HG03457 (cell line): Measurements from ENCODE around the gene AOPEP.
"Not testable (repeated sequence)": the region's sequence is repeated elsewhere in the genome, so short reads cannot be mapped to it uniquely, and the experiment has no call there.

Source experiments
- ATAC-seq: cut with Tn5 transposase; IDR thresholded peaks from one replicate; pipeline ENCODE4 v1.9.1; 2021; ENCODE audit warnings: moderate number of reproducible peaks; ENCODE audit not compliant: unreplicated experiment

The AOPEP gene

DNA sequence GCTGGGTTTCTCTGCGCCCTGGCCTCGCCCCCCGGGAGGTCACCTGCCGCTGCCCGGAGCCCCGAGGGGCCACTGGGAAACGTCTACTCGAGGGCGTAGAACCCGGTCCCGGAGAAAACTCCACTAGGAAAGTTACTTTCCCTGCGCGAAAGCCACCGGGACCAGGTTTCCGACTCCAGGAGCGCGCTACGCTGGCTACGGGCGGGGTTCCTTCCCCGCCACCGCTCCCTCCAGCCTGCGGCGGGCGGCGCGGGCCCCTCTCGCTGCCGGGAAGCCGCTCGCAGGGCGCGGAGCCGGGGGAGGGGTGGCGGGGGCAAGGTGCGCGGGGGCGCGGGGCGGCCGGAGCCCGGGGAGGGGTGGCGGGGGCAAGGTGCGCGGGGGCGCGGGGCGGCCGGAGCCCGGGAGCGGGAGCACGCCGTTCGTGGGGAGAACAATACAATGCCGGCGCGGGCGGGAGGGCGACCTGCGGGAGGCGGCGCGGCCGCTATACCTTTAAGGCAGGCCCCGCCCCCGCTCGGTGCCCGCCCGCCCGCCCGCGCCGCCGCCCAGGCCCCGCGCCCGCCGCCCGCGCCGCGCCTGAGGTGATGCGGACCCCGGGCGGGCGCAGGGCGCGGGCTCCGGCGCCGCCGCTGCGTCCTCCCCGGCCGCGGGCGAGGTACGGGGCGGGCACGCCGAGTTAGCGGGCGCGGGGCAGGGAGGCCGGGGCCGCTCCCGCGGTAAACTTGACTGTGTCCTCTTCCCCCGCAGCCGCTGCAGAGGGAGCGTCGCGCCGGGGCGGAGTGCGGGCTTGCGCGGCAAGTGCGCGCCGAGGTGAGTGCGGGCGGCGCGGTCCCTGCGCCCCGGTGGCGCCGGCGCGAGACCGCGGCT is 278.1 kb downstream of the AOPEP start:
- no peak for ATAC-seq

DNA sequence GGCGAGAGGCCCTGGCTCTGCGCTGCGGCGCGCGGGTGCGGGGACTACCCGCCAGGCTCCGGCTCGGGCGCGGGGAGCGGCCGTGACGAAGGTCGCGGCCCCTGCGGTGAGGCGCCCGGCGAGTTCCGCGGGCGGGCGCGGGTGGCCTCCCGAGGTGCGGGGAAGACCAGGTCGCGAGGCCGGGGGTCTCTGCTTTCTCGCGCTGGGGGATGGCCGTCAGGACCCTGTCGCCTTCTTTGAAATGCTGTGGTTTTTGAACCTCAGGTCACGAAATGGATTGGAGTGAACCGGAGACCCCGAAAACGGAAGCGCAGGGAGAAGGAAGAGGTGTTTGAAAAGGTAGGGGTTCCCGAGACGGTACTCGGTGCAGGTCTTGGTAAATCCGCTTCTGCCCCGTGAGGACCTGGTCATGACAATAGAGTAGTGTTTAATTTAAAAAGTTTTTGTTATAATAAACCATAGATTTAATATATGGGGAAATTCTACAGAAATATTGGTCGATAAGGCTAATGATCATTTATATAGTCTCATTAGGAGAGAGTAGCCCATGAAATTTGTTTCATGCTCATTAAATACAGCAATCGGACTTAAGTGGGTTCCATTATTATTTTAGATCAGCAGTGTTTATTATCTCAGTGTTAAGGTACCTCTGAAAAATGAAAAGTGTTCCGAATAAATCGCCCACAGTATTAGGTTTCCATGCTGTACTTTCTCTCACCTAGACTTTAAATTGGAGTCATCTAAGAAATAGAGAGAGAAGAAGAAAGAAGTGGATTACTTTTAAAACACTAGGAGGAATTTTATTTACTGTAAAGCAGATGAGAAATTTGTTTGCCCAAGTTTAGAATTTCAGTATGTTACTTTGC is 279.0 kb downstream of the AOPEP start:
- no peak for ATAC-seq

DNA sequence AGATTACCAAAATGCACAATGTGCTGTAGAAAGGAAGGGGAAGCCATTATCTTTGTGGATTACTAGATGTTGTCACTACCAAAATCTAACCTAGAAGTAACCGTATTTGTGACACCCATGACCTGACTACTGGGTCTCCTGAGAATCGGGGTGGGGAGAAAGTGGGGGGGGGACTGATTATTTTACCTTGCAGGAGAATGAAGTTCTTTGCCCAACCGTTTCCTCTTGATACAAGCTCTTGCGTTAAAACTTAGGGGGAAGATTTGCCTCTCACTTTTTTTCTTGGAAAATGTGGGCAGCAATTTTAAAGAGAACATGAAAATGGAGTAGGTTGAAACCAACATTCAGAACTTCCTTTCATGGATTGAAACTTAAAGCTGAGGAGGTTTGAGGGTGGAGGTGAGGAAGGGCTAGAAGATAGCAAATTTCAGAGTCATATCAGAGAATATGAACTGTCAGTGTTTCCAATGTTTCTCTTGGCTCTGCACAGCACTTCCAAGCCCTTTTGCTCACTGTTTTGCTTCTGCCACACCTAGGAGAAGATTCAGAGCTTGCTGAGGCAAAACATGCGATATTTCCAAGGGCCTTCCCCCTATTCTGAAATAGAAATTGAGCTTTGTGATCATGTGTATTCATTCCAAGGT is 280.8 kb downstream of the AOPEP start:
- no peak for ATAC-seq

DNA sequence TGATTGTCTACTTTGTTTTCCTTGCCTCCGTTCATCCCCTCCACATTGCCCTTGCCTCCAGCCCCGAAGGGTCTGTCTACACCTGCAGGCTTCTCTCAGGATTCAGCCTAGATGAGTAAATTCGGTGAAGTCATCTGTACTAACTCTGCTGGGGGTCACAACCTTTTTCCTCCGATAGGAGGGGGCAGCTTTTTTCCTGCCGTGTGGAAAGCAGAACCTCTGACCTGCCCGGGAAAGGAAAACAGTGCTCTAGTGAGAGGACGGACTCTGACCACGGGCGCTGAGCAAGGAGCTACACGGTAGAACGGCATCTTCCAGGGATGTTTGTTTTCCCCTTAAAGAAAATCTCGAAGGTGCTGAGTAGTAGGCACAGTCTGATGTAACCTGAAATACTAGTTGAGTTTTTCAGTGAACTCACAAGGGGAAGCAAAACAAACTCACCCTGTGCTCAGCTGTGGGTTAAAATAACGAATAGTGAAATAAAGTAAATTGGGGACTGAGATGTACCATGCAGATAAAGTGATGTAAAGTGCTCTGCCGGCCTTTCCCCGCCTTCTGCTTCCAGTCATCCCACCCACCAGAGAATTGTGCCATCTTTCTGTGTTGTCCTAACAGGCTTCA is 281.8 kb downstream of the AOPEP start:
- ATAC-seq, result no peak

DNA sequence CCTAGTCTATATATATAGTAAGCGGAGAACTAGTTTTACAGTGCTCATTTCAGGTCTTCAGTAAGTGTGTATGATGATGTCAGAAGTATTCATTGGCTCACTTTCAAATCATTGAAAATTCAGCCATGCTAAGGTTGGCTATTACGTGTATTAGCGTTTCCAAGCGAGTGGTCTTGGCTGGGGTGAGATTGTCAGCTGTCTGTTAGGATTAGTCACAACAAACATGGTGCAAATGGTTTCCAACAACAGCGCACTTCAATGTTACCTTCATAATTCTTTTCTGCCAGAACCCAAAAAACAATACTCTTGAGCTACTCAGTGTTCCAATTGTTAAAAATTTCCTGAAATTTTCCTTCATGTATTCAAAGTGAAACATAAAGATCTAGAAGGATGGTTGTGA is 283.0 kb downstream of the AOPEP start:
- no peak for ATAC-seq

DNA sequence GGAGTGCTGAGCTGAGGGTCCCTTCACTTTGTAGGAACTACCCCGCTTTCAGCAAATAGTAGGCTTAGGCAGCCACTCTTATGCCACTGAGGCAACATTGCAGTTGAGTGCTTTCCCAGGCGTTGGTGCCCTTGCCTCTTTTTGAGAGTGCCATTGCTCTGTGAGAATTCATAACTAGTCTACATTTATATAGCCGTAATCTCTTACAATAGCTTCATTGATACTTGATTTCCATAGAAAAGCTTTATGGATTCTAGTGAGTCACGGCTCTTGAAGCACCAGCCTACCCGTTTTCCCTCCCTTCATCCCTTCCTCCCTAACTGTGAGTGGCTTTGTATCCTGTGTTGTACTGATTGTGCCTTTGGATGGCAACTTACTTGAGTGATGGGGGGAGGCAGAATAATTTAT is 283.9 kb downstream of the AOPEP start:
- ATAC-seq, result no peak

DNA sequence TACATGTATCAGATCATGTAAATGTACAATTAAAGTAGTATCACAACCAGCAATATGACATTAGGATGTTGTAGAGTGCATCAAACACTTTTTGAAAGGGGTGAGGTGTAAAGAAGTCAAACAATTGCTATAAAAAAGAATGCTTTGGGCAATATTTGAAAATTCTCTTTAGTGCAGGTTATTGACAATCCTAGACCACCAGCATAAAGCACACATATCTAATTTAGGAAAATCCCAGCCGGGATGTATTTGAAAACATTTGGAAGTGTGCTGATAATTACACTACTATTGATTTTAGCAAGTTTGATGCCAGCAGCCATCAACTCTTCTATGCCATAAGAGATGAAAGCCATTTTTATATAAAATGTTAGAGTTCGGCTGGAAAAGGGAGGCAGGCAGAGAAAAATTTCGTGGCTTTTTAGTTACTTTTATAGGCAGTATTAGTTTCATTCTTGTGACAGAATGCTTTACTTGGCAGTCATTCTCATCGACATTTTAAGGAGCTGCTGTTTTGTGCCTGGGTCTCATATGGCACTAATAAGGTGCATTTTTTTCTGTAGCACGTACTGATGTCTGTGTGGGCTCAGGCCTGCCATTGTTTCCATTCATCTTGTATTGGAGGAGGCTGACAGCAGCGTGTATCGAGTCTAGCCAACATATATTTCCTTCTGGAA is 285.7 kb downstream of the AOPEP start:
- no peak for ATAC-seq

DNA sequence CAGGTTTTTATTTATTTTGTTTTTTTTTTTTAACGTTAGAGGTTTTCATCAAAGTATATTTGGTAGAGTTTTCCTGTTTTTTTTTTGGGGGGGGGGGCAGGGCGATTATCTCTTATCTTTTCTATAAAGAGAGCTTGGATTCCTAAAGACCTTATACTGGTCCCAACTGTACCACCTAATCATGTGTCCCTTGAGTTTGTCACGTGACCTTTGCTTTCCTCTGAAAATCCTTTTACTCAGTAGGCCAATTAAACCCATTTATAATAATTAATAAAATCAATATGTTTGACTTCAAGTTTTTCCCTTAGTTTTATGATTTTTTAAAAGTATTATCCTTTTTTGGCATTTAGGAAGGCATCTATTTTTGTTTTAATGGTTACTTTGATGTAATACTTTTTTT is 286.4 kb downstream of the AOPEP start:
- ATAC-seq, result no peak

DNA sequence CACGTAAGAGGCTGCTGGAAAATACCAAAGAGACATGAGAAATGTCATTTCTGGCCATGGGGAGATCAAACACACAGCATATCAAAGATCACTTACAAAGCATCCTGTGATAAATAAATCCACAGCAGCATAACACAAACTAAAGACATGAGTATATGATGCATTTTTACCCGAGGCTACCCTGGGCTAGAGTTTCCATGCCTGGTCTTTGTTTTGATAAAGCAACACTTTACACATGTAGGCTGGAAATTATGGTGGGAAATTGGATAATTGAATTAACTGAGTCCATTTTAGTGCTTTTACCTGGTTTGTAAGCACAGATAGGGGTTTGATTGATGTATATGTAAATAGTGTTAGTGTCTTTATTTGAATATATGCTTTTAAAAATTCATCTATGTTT is 288.4 kb downstream of the AOPEP start:
- ATAC-seq, result no peak

DNA sequence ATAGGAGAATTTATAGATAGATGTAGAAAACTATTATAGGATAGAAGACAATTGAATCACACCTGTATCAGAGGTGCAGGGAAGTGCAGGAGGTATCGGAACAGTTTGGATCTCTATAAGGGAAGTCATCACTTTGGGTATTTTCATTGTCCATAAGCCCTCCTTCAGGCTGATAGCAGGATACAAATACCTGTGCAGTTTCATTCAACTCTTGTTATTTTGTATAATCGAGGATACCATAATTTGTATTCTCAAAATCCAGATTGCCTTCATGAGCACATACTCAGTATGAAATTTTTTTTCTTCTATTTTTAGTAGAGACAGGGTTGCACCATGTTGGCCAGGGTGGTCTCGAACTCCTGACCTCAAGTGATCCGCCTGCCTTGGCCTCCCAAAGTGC is 289.1 kb downstream of the AOPEP start:
- no peak for ATAC-seq

DNA sequence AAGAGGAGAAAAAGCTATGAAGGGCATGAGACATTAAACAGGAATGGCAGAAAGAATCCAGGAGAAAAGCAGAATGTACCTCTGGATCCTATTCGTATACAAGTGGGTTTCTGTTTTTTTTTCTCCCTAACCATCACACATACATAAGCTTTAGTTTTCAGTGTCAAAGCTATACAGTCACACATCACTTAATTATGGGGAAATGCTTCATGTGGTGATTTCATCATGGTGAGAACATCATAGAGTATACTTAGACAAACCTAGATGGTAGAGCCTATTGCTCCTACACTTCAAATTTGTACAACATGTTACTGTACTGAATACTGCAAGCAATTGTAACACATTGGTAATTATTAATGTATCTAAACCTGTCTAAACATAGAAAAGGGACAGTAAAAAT is 290.6 kb downstream of the AOPEP start:
- no peak for ATAC-seq

DNA sequence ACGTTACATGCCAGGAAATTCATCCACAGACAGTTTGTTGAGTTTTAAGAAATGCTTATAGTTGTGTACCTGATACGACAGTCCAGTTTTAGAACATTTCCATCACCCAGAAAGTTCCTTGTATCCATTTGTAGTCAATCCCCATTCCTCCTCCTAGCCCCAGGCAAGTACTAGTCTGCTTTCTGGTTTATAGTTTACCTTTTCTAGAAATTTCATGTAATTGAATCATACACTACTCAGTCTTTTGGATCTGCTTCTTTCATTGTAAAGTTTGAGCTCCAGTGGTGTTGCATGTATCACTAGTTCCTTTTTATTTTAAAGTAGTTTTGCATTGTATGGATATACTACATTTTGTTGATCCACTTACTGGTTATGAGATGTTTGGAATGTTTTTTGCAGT is 291.2 kb downstream of the AOPEP start:
- no peak for ATAC-seq

DNA sequence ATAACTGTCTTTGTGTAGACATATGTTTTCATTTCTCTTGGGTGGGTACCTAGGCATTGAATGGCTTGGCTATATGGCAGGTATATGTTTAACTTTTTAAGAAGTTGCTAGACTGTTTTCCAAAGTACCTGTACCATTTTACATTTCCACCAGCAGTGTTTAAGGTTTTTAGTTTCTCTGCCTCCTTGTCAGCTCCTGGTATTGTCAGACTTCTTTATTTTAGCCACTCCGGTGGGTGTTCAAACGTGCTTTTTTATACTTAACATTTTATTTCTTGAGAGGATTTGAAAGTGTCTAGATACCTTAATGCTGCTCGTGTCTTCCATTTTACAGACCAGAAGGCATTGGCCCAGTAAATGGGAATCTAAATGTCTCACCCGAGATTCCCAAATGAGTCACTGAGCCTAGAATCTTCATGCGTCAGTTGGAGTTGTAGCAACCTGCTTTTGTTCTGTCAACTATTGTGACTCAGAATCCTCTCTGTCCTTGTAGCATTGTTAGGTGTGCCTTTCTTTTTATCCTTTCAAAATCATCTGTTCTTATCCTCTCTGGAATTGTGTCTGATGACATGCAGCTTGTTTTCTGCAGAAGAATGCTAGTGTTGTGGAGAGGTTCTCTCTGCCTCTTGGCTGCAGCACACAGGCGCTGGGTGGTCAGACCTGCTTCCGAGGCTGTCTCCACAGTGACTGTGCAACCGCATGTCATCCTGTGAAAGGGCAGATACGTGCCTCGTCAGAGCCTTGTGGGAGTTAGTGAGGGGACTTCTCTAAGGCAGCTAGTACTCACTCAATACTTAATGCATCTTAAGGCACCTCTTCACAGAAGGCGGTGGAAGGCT is 291.8 kb downstream of the AOPEP start:
- ATAC-seq, result no peak

DNA sequence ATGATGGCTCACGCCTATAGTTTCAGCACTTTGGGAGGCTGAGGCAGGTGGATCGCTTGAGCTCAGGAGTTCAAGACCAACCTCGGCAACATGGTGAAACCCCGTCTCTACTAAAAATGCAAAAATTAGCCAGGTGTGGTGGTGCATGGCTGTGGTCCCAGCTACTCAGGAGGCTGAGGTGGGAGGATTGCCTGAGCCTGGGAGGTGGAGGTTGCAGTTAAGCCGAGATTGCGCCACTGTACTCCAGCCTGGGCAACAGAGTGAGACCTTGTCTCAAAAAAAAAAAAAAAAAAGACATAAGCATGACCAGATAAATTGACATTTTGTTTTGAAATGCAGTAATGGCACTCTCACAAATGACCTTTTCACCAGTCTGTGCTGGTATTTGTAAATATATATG is 294.1 kb downstream of the AOPEP start:
- ATAC-seq, result not testable (repeated sequence)

DNA sequence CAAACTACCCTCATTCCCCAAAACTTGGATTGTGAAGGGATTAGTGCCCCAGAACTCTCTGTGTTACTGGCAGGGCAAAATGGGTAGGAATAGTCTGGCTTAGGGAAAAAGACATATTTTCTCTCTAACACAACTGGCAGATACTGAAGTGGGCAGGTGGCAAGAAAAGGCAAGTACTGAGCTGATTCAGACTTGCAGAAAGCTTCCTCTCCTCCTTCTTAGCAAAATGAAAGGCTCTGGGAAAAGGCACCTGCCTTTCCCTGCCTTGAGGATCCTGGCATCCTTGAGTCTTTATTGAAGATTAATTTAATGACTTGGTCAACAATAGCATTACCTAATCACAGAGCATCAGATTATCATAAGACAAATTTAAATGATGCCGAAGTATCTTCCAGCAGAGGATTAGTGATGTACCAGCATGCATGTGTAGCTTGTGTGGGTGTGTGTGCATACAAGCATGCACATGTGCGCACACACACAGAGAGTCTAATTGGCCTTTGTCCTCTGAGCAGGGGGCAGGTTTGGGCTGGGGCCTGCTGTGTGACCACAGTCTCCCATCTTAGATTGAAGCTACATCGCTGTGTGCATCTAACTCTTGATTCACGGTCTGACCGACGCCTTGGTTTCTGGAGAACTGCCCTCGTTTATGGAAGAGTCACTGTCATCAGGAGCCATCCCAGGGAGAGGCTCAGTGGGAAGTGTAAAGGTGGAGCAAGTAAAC is 294.8 kb downstream of the AOPEP start:
- ATAC-seq, result no peak

DNA sequence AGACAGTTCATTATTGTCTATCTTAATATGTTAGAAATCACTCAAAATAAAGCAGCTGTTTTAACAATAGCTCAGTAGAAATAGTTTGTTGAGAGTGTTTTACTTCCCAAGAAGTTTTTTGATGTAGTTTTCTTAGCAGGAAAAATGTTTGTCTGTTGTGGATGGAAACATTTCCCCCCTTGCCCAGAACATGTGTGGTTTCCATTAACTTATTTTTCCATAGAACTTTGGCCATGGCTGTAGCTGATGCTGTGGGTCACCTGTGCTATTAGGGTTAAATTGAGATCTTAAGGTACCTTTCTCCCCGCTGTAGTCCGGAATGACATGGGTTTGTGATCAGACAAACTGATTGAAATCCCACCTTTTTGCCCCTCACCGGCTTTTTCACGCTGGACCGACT is 296.2 kb downstream of the AOPEP start:
- ATAC-seq, result no peak

DNA sequence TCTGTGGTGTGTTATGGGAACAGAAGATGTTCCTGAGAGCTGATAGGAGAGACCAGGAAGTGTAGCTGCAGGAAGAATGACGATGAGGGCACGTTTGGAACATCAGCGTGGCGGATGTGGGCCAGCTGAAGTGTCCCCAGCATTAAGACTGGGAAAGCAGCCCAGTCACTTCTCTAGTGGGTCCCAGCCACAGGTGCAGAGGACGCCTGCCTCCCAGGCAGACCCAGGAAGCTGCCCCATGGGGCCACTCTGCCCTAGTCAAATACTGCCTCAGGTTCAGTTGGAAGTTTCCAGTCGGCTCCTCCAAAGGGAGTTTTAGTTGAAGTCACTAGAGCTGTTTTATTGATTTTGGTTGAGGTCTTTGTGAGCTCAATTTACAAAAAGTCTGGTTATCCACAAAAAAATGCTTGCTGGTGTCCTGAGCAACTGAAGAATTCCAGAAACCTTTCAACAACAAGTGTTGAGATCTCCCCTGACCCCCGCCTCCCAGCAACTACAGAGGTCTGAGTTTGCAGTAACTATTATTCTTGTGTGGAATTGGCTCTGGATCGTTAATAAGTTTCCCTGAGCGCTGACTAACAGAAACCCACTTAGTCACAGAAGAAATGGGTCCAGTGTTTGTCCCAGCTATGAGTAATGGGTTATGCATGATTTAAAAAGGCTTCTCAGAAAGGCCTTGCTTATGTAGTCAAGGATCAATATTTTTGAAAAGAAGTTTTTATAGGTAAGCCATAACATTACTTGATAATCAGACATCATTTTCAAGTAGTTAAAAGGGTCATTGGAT is 296.9 kb downstream of the AOPEP start:
- ATAC-seq, result no peak

DNA sequence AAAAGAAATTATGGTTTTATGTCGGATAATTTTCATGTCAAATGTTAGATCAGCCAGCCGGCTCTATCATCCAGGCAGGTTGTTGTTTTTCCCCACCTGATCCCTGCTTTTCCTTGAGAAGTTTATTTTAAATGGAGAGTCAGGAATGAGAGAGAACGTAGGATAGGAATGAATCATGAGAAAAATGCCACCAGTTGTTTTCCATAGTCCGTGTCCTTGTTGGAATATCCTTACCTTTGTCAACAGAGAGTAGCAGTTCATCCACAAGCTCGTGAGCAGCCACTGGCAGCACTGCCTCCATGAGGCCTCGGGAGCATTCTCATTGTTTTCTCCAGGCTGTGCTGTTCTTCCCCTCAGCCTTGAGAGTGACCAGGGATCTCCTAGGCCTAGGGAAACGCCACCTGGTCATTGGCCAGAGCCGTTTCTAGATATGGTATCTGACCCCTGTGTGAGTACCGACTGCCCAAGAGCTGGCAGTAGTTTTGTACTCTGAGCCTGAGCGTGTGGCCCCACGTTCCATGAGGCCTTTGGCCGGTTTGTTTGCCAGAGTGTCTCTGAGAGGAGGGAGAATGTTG is 297.7 kb downstream of the AOPEP start:
- no peak for ATAC-seq
